NCI-H2171 treated with DMSO at 0.1 percent for 48 hours (cell line): ENCODE data around the gene SCLT1.

ENCODE experiments used
- DNase-seq: peaks from one replicate; lab custom pipeline; 2025; lab: John Stamatoyannopoulos, UW

The SCLT1 gene

DNA sequence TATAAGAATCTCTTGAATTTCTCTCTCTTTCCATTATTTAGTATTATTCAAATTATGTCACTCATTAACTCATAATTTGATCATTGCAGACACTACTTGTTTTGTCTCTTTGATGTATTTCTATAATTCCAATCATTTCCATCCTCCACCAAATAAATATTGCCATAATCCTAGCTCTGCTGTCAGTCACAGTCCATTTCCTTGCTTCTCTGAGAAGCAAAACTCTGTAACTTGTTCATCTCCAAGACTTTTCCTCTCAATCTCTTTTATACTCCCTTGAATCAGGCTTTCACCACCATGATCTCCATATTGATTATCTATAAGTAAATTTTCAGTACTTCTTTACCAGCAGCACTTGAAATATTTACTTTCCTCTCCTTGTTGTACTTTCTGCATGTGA is 135.9 kb downstream of the SCLT1 start:
- no peak for DNase-seq

GRCh38 chr4:128955751-128956150 is 137.6 kb downstream of the SCLT1 start:
- DNase-seq, result no peak

DNA sequence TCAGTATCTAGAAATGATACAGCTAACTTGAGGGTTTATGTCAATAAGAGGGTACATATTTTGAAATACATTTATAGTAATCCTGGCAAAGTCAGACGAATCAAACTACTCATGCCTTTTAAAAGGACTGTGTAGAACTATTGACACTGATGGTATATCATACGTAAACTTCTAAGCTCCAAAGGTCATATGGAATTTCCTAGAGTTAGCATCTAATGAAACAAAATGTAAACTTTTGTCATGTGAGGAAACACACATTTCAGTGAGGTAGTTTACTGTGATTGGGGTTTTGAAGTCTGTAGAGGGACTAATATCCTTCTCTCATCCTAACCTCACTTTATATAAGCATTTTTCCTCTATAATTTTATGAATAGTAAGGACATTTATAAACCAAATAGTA is 138.4 kb downstream of the SCLT1 start:
- no peak for DNase-seq

- DNase-seq, result no peak
These were observed 142.0 kb downstream of the SCLT1 start for GRCh38 chr4:128951316-128951715.

DNA sequence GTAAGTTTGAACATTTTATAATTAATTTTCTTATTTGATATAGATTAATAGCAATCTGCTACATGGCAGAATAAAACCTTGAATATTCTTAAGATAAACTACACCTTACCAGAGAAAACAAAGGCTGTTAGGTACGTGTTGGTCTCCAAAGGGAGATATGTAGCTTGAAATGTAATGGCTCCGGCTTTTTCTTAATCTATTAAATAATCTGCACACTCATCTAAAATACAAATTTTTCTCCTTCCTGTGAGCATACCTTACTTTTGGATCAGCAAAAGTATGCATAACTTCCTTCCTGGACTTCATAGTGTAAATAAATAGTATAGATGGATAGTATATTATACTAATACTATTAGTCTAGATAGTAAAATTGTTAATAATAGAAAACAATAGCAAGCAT is 142.5 kb downstream of the SCLT1 start:
- DNase-seq, result no peak

GRCh38 chr4:128946916-128947315 is 146.4 kb downstream of the SCLT1 start:
- no peak for DNase-seq

DNA sequence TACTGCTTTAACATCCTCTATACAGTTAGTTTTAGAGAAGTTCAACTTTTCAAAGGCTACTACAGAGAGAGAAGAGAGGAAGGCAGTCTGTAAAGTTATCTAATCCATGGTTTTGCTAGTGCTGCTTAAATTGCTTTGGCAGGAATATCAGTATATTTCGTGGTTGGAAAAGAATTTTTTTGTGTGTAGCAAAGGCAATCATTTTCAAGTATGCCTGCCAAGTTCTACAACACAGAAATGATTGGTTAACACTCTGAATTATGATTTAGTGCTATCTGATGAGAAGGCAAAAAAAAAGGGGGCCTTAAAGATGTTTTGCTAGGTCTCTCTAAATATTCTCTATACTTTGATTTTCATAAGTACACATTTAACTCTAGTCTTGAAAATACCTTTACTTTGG is 150.7 kb downstream of the SCLT1 start:
- no peak for DNase-seq

DNA sequence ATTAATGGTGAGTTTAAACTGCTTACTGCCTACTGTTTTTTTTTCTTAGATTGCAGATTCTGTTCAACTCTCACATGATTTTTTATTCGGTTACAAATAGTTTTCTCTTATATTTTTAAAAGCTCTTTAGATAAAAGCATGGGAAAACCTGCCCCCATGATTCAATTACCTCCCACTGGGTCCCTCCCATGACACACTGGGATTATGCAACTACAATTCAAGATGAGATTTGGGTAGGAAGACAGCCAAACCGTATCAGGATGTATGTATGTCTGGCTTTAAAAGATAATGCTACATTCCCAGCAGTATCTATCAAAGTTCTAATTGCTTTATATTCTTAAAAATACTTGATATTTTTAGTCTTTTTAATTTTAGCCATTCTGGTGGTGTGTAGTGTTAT is 152.4 kb downstream of the SCLT1 start:
- no peak for DNase-seq

DNA sequence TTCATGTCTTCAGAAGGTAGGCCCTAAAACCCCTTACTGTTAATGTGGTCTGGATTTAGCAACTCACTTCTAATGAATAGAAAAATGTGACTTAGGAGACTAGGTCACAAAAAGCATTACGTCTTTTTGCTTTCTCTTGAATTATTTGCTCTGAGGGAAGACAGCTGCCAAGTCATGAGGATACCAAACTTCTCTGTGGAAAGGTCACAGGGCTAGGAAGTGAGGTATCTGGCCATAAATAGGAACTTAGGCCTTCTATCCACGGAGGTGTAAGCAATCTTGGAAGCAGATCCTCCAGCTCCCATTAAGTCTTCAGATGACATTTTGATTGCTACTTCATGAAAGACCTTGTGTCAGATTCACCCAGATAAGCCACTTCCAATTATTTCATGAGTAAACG is 163.3 kb downstream of the SCLT1 start:
- DNase-seq, result no peak

GRCh38 chr4:128924951-128925350 is 168.4 kb downstream of the SCLT1 start:
- DNase-seq, result no peak

DNA sequence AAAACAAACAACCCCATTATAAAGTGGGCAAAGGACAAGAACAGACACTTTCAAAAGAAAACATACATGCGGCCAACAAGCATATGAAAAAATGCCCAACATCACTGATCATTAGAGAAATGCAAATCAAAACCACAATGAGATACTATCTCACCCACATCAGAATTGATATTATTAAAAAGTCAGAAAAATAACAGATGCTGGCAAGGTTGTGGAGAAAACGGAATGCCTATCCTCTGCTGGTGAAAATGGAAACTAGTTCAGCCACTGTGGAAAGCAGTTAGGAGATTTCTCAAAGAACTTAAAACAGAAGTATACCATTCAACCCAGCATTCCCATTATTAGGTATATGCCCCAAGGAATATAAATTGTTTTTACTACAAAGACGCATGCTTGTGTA is 171.4 kb downstream of the SCLT1 start:
- DNase-seq, result no peak

DNA sequence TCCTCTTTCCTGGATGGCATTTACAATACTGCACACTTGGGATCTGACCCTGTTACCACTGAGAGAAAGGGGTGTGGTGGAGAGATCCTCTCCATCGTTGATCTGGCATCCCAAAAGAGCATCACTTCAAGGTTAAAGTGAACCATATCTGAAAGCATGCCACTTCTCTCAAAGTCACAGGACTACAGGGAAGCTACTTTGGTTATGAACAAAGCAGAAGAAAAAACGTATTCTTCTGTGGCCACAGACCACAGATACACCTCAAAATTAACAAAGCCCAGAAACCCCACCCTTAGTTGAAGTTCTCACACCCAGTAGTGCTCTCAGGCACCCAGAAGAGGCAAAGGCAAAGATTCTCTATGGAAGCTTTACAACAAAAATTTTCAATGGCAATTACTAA is 175.6 kb downstream of the SCLT1 start:
- no peak for DNase-seq

- DNase-seq, result no peak
These were observed 176.5 kb downstream of the SCLT1 start for GRCh38 chr4:128916832-128917231.

DNA sequence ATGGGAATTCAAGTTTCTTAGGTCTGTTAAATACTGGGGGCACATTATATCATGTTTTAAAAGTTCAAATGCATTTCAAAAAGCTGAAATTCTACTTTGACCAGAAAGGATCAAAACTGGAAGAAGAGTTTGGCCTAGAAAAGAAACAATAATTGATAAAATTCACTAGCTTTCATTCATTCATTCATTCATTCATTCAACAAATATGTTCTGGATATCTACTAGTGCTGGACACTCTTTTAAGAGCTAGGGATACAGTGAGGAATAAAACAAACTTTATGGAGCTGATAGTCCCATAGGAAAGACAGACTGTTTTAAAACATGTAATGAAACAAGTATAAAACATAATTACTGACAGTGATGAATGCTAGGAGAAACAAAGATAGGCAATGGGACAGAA is 177.8 kb downstream of the SCLT1 start:
- no peak for DNase-seq

GRCh38 chr4:128913228-128913627 is 180.1 kb downstream of the SCLT1 start:
- no peak for DNase-seq

- DNase-seq, result no peak
These were observed 184.6 kb downstream of the SCLT1 start for GRCh38 chr4:128908735-128909134.

GRCh38 chr4:128907981-128908380 is 185.4 kb downstream of the SCLT1 start:
- DNase-seq, result peak; percentile 5

- DNase-seq, result no peak
These were observed 186.8 kb downstream of the SCLT1 start for GRCh38 chr4:128906581-128906980.

DNA sequence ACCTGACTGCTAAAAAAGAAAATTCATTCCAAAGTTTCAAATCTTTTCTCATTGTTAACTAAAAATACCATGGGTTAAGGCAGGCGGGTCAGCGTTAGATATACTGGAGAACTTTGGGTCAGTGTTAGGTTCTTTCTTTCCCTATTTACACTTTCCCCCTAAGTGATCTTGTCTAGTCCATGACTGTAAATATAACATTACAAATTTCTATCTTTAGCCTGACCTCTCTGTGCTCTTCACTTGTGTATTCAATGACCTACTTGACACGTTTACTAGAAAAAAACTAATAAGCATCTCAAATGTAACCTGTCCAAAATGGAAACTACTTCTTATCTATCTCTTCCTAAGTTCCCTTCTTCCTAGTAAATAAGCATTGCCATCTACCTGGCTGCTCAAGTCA is 188.5 kb downstream of the SCLT1 start:
- no peak for DNase-seq

DNA sequence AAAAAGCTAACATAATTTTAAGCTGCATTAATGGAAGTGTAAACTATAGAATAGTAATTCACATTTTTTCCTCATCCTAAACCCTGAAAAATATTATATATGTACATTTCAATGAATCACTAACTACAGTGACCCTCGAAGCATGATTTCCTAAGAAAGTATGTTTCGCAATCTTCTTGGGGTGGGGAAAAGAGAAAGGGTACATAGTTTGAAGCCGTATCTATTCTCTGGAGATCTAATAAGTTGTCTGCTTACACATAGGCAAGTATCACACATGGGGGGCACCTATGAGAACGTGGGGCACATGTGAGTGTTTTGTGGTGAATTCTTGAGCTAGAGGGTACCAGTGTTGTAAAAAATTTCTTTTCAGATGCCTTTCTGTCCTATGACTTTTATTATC is 212.7 kb downstream of the SCLT1 start:
- DNase-seq, result no peak

DNA sequence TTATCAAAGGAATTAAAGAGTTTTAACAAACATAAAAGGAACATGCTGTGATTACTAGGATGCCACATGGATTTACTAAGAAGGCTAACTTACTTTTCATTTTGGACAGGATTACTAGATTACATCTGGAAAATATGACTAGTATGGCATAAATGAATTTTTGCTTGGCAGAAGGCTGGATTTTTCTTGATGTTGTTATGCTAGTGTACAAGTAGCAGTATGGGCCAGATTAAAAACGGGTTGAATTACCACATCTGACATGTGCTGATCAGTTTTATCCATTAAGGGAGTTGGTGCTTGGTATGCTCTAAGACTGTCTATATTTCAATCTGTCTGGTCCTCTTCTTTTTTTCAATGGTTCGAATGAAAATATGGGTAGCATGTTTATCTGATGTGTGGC is 213.4 kb downstream of the SCLT1 start:
- no peak for DNase-seq

DNA sequence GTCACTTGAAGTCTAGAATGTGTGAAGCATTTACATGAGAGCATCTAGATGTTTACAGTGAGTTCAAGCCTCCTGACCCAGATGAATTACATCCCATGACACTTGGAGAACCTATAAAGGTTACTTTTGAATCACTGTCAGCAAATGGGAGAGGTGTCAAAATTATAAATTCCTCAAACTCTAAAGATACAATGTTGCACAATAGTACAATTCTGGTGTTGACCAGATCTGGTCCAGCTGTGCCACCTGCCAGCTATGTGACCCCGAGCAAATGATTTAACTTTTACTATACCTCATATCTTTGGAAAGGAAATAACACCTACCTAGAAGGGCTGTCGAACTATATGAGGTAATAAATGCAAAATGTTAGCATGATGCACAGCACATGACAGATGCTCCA is 214.1 kb downstream of the SCLT1 start:
- DNase-seq, result no peak

GRCh38 chr4:128877934-128878333 is 215.4 kb downstream of the SCLT1 start:
- DNase-seq, result no peak

DNA sequence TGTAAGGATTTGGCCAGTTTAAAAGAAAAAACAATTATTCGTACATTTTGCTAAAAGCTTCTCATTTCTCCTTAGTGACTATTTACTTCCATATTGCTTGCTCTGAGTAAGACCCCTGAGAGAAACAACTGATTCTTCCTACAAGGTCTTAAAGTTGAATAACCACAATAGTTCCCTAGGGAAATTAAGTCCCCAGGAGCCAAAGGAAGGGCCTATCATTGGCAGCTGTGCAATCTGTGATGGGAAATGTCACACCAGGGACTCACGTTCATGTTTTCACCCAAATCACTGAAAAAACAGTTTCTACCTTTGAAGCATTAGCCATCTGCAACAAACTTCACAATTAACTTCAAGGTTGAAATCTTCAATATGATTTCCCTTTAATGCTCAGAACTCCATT is 217.1 kb downstream of the SCLT1 start:
- DNase-seq, result peak; percentile 49

DNA sequence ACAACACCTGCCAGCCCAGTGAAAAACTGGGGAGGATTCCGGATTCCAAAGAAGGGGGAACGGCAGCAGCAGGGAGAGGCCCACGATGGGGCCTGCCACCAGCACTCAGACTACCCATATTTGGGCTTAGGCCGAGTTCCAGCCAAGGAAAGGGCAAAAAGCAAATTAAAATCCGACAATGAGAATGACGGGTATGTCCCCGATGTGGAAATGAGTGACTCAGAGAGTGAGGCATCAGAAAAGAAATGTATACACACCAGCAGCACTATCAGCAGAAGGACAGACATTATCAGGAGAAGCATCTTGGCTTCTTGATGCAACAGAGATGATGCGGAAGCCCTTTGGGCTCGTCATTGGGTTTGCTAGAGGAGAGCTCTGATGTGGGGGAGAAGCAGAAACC is 221.4 kb downstream of the SCLT1 start:
- DNase-seq, result no peak
